Ishikawa (cell line): ENCODE results near the gene OR2L2.

ENCODE experiments used
- CEBPB ChIP-seq: IDR thresholded peaks from 2 replicates; pipeline ENCODE4 v1.6.1; 2012
- CREB1 ChIP-seq: IDR thresholded peaks from 2 replicates; pipeline ENCODE4 v1.6.1; 2012; ENCODE audit warnings: low read depth
- EGR1 ChIP-seq: IDR thresholded peaks from 2 replicates; pipeline ENCODE4 v1.6.1; 2012
- EP300 ChIP-seq: IDR thresholded peaks from 2 replicates; pipeline ENCODE4 v1.6.1; 2012; ENCODE audit warnings: borderline replicate concordance
- FOXM1 ChIP-seq: IDR thresholded peaks from 2 replicates; pipeline ENCODE4 v1.6.1; 2012; ENCODE audit warnings: low read depth, borderline replicate concordance
- MAX ChIP-seq: IDR thresholded peaks from 2 replicates; pipeline ENCODE4 v1.6.1; 2012
- NFIC ChIP-seq: IDR thresholded peaks from 2 replicates; pipeline ENCODE4 v1.6.1; 2012
- RAD21 ChIP-seq: IDR thresholded peaks from 2 replicates; pipeline ENCODE4 v1.6.1; 2012; ENCODE audit warnings: low read depth
- REST ChIP-seq: IDR thresholded peaks from 2 replicates; pipeline ENCODE4 v1.6.1; 2012; ENCODE audit warnings: low read depth, mild to moderate bottlenecking
- TAF1 ChIP-seq: IDR thresholded peaks from 2 replicates; pipeline ENCODE4 v1.6.1; 2012; ENCODE audit warnings: low read depth, mild to moderate bottlenecking
- TCF12 ChIP-seq: IDR thresholded peaks from 2 replicates; pipeline ENCODE4 v1.6.1; 2012; ENCODE audit warnings: low read depth
- TEAD4 ChIP-seq: IDR thresholded peaks from 2 replicates; pipeline ENCODE4 v1.6.1; 2012
- USF1 ChIP-seq: IDR thresholded peaks from 2 replicates; pipeline ENCODE4 v1.6.1; 2012
- YY1 ChIP-seq: IDR thresholded peaks from 2 replicates; pipeline ENCODE4 v1.6.1; 2012; ENCODE audit warnings: low read depth
- ZBTB7A ChIP-seq: IDR thresholded peaks from 2 replicates; pipeline ENCODE4 v1.6.1; 2012; ENCODE audit warnings: low read depth

OR2L2 gene

DNA sequence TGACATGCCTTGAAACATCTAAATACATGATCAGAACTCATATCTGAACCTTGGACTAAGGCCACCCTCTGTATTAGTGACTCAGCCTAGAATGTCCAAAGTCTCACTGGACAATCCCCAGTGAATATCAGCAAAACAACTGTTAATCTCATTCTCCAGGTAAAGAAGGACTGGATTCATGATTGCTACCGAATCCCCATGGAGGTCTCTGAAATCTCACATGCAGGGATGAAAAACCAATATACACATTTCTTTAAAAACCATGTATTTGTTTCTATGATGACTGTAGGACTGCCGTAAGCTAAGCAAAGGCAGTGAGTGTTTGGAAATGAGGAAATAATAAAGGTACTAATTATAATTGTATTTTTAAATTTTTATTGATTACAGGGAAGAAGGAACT is 16.7 kb downstream of the OR2L2 start, which contains the start of gene OR2L3:
Gene OR2L3 (plus strand): TSS at position 301 of the 400 bp plus-strand sequence. CDS start 13,846 bp downstream, outside the sequence.
- no peak for TF ChIP-seq FOXM1
- TF ChIP-seq MAX, result no peak
- no peak for TF ChIP-seq CEBPB
- TF ChIP-seq REST, result no peak
- TF ChIP-seq USF1, result no peak
- no peak for TF ChIP-seq EGR1
- TF ChIP-seq CREB1, result no peak
- TF ChIP-seq TCF12, result no peak
- no peak for TF ChIP-seq TEAD4
- TF ChIP-seq RAD21, result no peak
- TF ChIP-seq NFIC, result no peak
- TF ChIP-seq YY1, result no peak
- TF ChIP-seq EP300, result no peak
- TF ChIP-seq TAF1, result no peak
- no peak for TF ChIP-seq ZBTB7A

GRCh38 chr1:248047008-248047407 is 17.1 kb downstream of the OR2L2 start:
- no peak for TF ChIP-seq USF1
- no peak for TF ChIP-seq TAF1
- no peak for TF ChIP-seq CEBPB
- no peak for TF ChIP-seq NFIC
- TF ChIP-seq YY1, result no peak
- TF ChIP-seq TEAD4, result no peak
- TF ChIP-seq TCF12, result no peak
- no peak for TF ChIP-seq MAX

DNA sequence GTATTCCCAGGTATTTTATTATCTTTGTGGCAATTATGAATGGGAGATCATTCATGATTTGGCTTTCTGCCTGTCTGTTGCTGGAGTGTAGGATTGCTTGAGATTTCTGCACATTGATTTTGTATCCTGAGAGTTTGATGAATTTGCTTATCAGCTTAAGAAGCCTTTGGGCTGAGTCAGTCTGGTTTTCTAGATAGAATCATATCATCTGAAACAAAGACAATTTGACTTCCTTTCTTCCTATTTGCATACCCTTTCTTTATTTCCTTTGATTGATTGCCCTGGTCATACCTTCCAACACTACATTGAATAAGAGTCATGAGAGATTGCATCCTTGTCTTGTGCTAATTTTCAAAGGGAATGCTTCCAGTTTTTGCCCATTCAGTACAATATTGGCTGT is 24.8 kb downstream of the OR2L2 start:
- no peak for TF ChIP-seq TCF12
- TF ChIP-seq REST, result no peak
- TF ChIP-seq YY1, result no peak
- no peak for TF ChIP-seq MAX
- no peak for TF ChIP-seq NFIC
- no peak for TF ChIP-seq TAF1
- TF ChIP-seq USF1, result no peak
- TF ChIP-seq CEBPB, result no peak
- TF ChIP-seq ZBTB7A, result no peak
- no peak for TF ChIP-seq EP300
- TF ChIP-seq CREB1, result no peak
- no peak for TF ChIP-seq EGR1
- TF ChIP-seq TEAD4, result no peak
- TF ChIP-seq RAD21, result no peak
- no peak for TF ChIP-seq FOXM1

DNA sequence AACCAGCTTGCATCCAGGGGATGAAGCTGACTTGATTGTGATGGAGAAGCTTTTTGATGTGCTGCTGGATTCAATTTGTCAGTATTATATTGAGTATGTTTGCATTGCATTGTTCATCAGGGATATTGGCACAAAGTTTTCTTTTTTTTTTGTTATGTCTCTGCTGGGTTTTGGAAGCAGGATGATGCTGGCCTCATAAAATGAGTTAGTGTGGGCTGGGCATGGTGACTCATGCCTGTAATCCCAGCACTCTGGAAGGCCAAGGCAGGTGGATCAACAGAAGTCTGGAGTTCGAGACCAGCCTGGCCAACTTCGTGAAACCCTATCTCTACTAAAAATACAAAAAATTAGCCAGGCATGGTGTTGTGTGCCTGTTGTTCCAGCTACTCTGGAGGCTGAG is 25.4 kb downstream of the OR2L2 start:
- TF ChIP-seq REST (no peak), ZBTB7A (no peak), USF1 (no peak), TAF1 (no peak), NFIC (no peak), CREB1 (no peak), TEAD4 (no peak), EP300 (no peak), EGR1 (no peak), TCF12 (no peak), MAX (no peak), FOXM1 (no peak), RAD21 (no peak), YY1 (no peak), CEBPB (no peak)
